ENCODE results near the gene SLC24A3. TPM values are rescaled to one million over a fixed set of nuclear protein-coding genes. Genes with fewer than 3 reads are reported as not detected.

Gene SLC24A3
- total RNA-seq, 1 donor from 2014 or later = 0.21 TPM

DNA sequence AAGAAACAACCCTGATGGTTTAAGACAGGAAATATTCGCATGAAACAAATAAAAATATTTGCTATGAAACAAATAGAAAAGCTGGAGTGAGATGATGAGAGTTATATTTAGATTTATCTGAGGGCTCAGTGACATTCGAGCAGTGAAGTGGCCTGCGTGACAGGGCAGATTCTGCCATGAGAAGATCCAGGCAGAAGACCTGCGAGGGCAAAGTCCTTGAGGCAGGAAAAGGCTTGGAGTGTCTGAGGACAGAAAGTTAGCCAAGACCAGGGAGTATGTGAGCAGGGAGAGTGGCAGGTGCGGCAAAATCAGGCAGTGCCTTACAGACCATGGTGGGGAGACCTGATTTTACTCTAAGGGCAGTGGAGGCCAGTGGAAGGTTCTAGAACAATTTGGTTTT lies 478.7 kb downstream of the SLC24A3 start:
- no peak overlapping the region for H2AFZ ChIP-seq (replicated peaks)
- TF ChIP-seq EZH2 (IDR thresholded peaks at IDR 0.05) (no peak), EZH2phosphoT487 (IDR thresholded peaks at IDR 0.05) (no peak)
- TF ChIP-seq, protein P1, sequence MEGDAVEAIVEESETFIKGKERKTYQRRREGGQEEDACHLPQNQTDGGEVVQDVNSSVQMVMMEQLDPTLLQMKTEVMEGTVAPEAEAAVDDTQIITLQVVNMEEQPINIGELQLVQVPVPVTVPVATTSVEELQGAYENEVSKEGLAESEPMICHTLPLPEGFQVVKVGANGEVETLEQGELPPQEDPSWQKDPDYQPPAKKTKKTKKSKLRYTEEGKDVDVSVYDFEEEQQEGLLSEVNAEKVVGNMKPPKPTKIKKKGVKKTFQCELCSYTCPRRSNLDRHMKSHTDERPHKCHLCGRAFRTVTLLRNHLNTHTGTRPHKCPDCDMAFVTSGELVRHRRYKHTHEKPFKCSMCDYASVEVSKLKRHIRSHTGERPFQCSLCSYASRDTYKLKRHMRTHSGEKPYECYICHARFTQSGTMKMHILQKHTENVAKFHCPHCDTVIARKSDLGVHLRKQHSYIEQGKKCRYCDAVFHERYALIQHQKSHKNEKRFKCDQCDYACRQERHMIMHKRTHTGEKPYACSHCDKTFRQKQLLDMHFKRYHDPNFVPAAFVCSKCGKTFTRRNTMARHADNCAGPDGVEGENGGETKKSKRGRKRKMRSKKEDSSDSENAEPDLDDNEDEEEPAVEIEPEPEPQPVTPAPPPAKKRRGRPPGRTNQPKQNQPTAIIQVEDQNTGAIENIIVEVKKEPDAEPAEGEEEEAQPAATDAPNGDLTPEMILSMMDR (IDR thresholded peaks at IDR 0.05) = no peak
- no peak overlapping the region for H3K27ac Mint-ChIP-seq
- H3F3A ChIP-seq (ENCODE audit: low read depth) = no peaks in the 10 kb centered on the region
- H3K27me3 ChIP-seq = no peaks in the 10 kb centered on the region
- H3K4me2 ChIP-seq = no peak overlapping the region
- no peak for DNase-seq (ENCODE audit: low spot score)
- no peak overlapping the region for H3K27ac ChIP-seq
- H3K9me3 Mint-ChIP-seq = no peaks in the 10 kb centered on the region
- H3K27me3 Mint-ChIP-seq (ENCODE audit: insufficient read depth, low read depth) = peaks cover 7% of the 10 kb centered on the region
- no peak overlapping the region for H3K4me3 ChIP-seq
- H3K4me3 Mint-ChIP-seq = no peak overlapping the region
- no peaks in the 10 kb centered on the region for H3K4me1 Mint-ChIP-seq
- H3K9ac ChIP-seq = no peak overlapping the region
- no peaks in the 10 kb centered on the region for H4K20me1 ChIP-seq (ENCODE audit: low read depth)
- H3K4me1 ChIP-seq = no peaks in the 10 kb centered on the region
- H3K36me3 Mint-ChIP-seq = no peaks in the 10 kb centered on the region
- H3K9me3 ChIP-seq (ENCODE audit: low read depth) = no peaks in the 10 kb centered on the region
- no peaks in the 10 kb centered on the region for H3K79me2 ChIP-seq (ENCODE audit: low read depth)
- H3K36me3 ChIP-seq = no peaks in the 10 kb centered on the region

DNA sequence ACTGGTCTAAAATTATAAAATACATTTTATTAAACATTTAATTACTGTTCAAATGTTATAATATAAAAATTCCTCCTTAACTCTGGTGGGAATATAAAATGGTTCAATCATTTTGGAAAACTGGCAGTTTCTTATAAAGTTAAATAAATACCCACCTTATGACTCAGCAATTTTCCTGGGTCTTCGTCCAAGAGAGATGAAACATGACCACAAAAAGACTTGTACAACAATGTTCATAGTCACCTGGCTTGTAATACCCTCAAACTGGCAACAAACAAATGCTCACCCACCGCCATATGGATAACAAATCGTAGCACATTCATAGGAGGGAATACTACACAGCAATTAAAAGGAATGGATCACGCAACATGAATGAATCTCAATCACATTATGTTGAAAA lies 479.7 kb downstream of the SLC24A3 start:
- Mint-ChIP-seq H3K4me3 (no peak overlapping the region), H3K9me3 (no peaks in the 10 kb centered on the region), H3K4me1 (no peaks in the 10 kb centered on the region), H3K27me3 (ENCODE audit: insufficient read depth, low read depth) (peaks cover 7% of the 10 kb centered on the region), H3K27ac (no peak overlapping the region), H3K36me3 (no peaks in the 10 kb centered on the region)
- Histone ChIP-seq H3K4me1 (no peaks in the 10 kb centered on the region), H3K27me3 (no peaks in the 10 kb centered on the region), H3K9ac (no peak overlapping the region), H4K20me1 (ENCODE audit: low read depth) (no peaks in the 10 kb centered on the region), H3K36me3 (no peaks in the 10 kb centered on the region), H3K27ac (no peak overlapping the region), H3K4me2 (no peak overlapping the region), H3K4me3 (no peak overlapping the region), H3K79me2 (ENCODE audit: low read depth) (no peaks in the 10 kb centered on the region), H3K9me3 (ENCODE audit: low read depth) (no peaks in the 10 kb centered on the region), H3F3A (ENCODE audit: low read depth) (no peaks in the 10 kb centered on the region), H2AFZ (replicated peaks) (no peak overlapping the region)
- TF ChIP-seq, protein P1 (IDR thresholded peaks at IDR 0.05) = no peak
- DNase-seq (ENCODE audit: low spot score) = no peak

DNA sequence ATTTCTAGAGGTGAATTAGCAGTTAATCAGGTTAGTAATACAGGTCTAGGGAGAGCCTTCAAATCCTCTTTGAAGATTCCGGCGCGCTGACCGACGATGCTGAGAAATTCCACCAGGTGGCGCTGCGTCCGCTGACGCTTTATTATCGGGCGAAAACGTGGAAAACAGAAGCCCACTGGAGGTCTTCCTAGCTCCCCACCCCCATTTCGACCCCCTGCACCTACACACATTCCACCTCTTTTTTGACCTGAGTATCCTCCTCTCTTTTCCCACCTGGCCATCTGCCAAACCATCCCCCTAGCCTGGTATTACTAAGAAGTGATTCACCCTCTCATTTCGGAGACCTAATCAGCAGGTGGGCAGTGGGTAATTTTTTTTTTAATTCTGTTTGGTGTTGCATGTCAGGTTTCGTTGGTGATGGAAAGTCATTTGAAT lies 480.3 kb downstream of the SLC24A3 start:
- no peak overlapping the region for H3K4me2 ChIP-seq
- no peak overlapping the region for H3K27ac Mint-ChIP-seq
- H3K4me3 ChIP-seq = no peak overlapping the region

More for the DNA sequence above, 480.3 kb downstream of the SLC24A3 start:
- no peak for TF ChIP-seq EZH2phosphoT487 (IDR thresholded peaks at IDR 0.05)
- no peak for TF ChIP-seq EZH2 (IDR thresholded peaks at IDR 0.05)
- TF ChIP-seq, protein P1 (IDR thresholded peaks at IDR 0.05) = peak; percentile 92
- Mint-ChIP-seq H3K9me3 (peaks cover 2% of the 10 kb centered on the region), H3K4me1 (no peaks in the 10 kb centered on the region), H3K4me3 (no peak overlapping the region), H3K27me3 (ENCODE audit: insufficient read depth, low read depth) (peaks cover 9% of the 10 kb centered on the region), H3K36me3 (no peaks in the 10 kb centered on the region)
- H4K20me1 ChIP-seq (ENCODE audit: low read depth) = no peaks in the 10 kb centered on the region
- no peaks in the 10 kb centered on the region for H3K36me3 ChIP-seq
- H3K27ac ChIP-seq = no peak overlapping the region
- H3K79me2 ChIP-seq (ENCODE audit: low read depth) = no peaks in the 10 kb centered on the region
- H3K9me3 ChIP-seq (ENCODE audit: low read depth) = no peaks in the 10 kb centered on the region
- no peaks in the 10 kb centered on the region for H3K27me3 ChIP-seq
- no peaks in the 10 kb centered on the region for H3F3A ChIP-seq (ENCODE audit: low read depth)
- peak; percentile 61 for DNase-seq (ENCODE audit: low spot score)
- H3K9ac ChIP-seq = no peak overlapping the region
- no peaks in the 10 kb centered on the region for H3K4me1 ChIP-seq
- H2AFZ ChIP-seq (replicated peaks) = no peak overlapping the region
